ENCODE data around the gene PABPN1. TPM values are rescaled to one million over a fixed set of nuclear protein-coding genes. Genes with fewer than 3 reads are reported as not detected.
"Not testable (repeated sequence)": the region's sequence is repeated elsewhere in the genome, so short reads cannot be mapped to it uniquely, and the experiment has no call there.

PABPN1 gene
- total RNA-seq, 1 donor from 2014 or later = 355 TPM

- H3K27ac Mint-ChIP-seq (ENCODE audit: unreplicated experiment) = no peak overlapping the region
- TF ChIP-seq CTCF (IDR thresholded peaks at IDR 0.05; ENCODE audit: partially characterized antibody, unreplicated experiment) = no peak
- H3K36me3 Mint-ChIP-seq (ENCODE audit: unreplicated experiment) = no peaks in the 10 kb centered on the region
- H3K9me3 Mint-ChIP-seq (ENCODE audit: unreplicated experiment) = peaks cover 16% of the 10 kb centered on the region
- DNase-seq = no peak
- H3K4me3 Mint-ChIP-seq (ENCODE audit: unreplicated experiment) = no peak overlapping the region
- H3K4me1 Mint-ChIP-seq (ENCODE audit: low read depth, unreplicated experiment) = peaks cover 20% of the 10 kb centered on the region
- H3K27me3 Mint-ChIP-seq (ENCODE audit: unreplicated experiment) = peaks cover 16% of the 10 kb centered on the region
These were observed 3.2 kb downstream of the PABPN1 start for GRCh38 chr14:23324455-23324846.

- Mint-ChIP-seq H3K36me3 (ENCODE audit: unreplicated experiment) (no peaks in the 10 kb centered on the region), H3K27ac (ENCODE audit: unreplicated experiment) (peak overlapping the region; percentile 26)
- no peak for TF ChIP-seq CTCF (IDR thresholded peaks at IDR 0.05; ENCODE audit: partially characterized antibody, unreplicated experiment)
These were observed 3.7 kb downstream of the PABPN1 start for GRCh38 chr14:23324993-23325392.

GRCh38 chr14:23325746-23326145 is 4.5 kb downstream of the PABPN1 start:
- not testable (repeated sequence) for H3K27me3 Mint-ChIP-seq (ENCODE audit: unreplicated experiment); DNase-seq; H3K4me1 Mint-ChIP-seq (ENCODE audit: low read depth, unreplicated experiment); H3K27ac Mint-ChIP-seq (ENCODE audit: unreplicated experiment); H3K36me3 Mint-ChIP-seq (ENCODE audit: unreplicated experiment)
- Mint-ChIP-seq H3K9me3 (ENCODE audit: unreplicated experiment) (peaks cover 14% of the 10 kb centered on the region), H3K4me3 (ENCODE audit: unreplicated experiment) (peak overlapping the region; percentile 14)

More at GRCh38 chr14:23324993-23325392, 3.7 kb downstream of the PABPN1 start:
- H3K27me3 Mint-ChIP-seq (ENCODE audit: unreplicated experiment) = peaks cover 14% of the 10 kb centered on the region
- peaks cover 15% of the 10 kb centered on the region for H3K4me1 Mint-ChIP-seq (ENCODE audit: low read depth, unreplicated experiment)
- peaks cover 14% of the 10 kb centered on the region for H3K9me3 Mint-ChIP-seq (ENCODE audit: unreplicated experiment)
- no peak overlapping the region for H3K4me3 Mint-ChIP-seq (ENCODE audit: unreplicated experiment)
- no peak for DNase-seq

GRCh38 chr14:23326491-23327332 is 5.5 kb downstream of the PABPN1 start:
- H3K27me3 Mint-ChIP-seq (ENCODE audit: unreplicated experiment) = peaks cover 6% of the 10 kb centered on the region
- no peaks in the 10 kb centered on the region for H3K36me3 Mint-ChIP-seq (ENCODE audit: unreplicated experiment)
- TF ChIP-seq CTCF (IDR thresholded peaks at IDR 0.05; ENCODE audit: partially characterized antibody, unreplicated experiment) = no peak
- H3K9me3 Mint-ChIP-seq (ENCODE audit: unreplicated experiment) = peaks cover 10% of the 10 kb centered on the region
- H3K4me3 Mint-ChIP-seq (ENCODE audit: unreplicated experiment) = peak overlapping the region; percentile 49
- H3K27ac Mint-ChIP-seq (ENCODE audit: unreplicated experiment) = no peak overlapping the region
- DNase-seq = no peak
- peaks cover 9% of the 10 kb centered on the region for H3K4me1 Mint-ChIP-seq (ENCODE audit: low read depth, unreplicated experiment)

- peaks cover 4% of the 10 kb centered on the region for H3K9me3 Mint-ChIP-seq (ENCODE audit: unreplicated experiment)
- peak; percentile 94 for TF ChIP-seq CTCF (IDR thresholded peaks at IDR 0.05; ENCODE audit: partially characterized antibody, unreplicated experiment)
- DNase-seq = peak; percentile 66
- no peak overlapping the region for H3K27ac Mint-ChIP-seq (ENCODE audit: unreplicated experiment)
- peaks cover 2% of the 10 kb centered on the region for H3K27me3 Mint-ChIP-seq (ENCODE audit: unreplicated experiment)
- H3K4me1 Mint-ChIP-seq (ENCODE audit: low read depth, unreplicated experiment) = peaks cover 4% of the 10 kb centered on the region
- no peak overlapping the region for H3K4me3 Mint-ChIP-seq (ENCODE audit: unreplicated experiment)
- H3K36me3 Mint-ChIP-seq (ENCODE audit: unreplicated experiment) = no peaks in the 10 kb centered on the region
These were observed 6.9 kb downstream of the PABPN1 start for GRCh38 chr14:23327947-23328744.

Measured in glutamatergic neuron (in vitro differentiated cells).